ENCODE measurements around the gene ZBTB48.

ZBTB48 gene

GRCh38 chr1:6623269-6623965 lies 43.6 kb downstream of the ZBTB48 start:
- no peak overlapping the region for H3K4me3 ChIP-seq (ENCODE audit: low read depth, low read length)
- DNase-seq (ENCODE audit: low read depth), result no peak
- no peak for TF ChIP-seq CTCF (IDR thresholded peaks at IDR 0.05; ENCODE audit: insufficient read depth, low read depth, low read length, missing control alignments)

- TF ChIP-seq CTCF (IDR thresholded peaks at IDR 0.05; ENCODE audit: insufficient read depth, low read depth, low read length, missing control alignments), result peak; percentile 20
- H3K4me3 ChIP-seq (ENCODE audit: low read depth, low read length), result peak within 1 kb of the TSS; percentile 82
- DNase-seq (ENCODE audit: low read depth), result peak; percentile 92
Observed at GRCh38 chr1:6624710-6625583, 45.2 kb downstream of the ZBTB48 start, which contains the start of gene THAP3. Gene THAP3, plus strand, starts transcription at chr1:6624868. Its CDS starts 351 bp downstream, at chr1:6625219.

GRCh38 chr1:6625584-6626149 lies 45.9 kb downstream of the ZBTB48 start:
- peak; percentile 36 for DNase-seq (ENCODE audit: low read depth)
- no peak for TF ChIP-seq CTCF (IDR thresholded peaks at IDR 0.05; ENCODE audit: insufficient read depth, low read depth, low read length, missing control alignments)
- H3K4me3 ChIP-seq (ENCODE audit: low read depth, low read length), result peak overlapping the region; percentile 82

GRCh38 chr1:6627031-6627430 lies 47.2 kb downstream of the ZBTB48 start:
- DNase-seq (ENCODE audit: low read depth), result no peak
- no peak for TF ChIP-seq CTCF (IDR thresholded peaks at IDR 0.05; ENCODE audit: insufficient read depth, low read depth, low read length, missing control alignments)
- no peak overlapping the region for H3K4me3 ChIP-seq (ENCODE audit: low read depth, low read length)

GRCh38 chr1:6627841-6628545 lies 48.2 kb downstream of the ZBTB48 start:
- TF ChIP-seq CTCF (IDR thresholded peaks at IDR 0.05; ENCODE audit: insufficient read depth, low read depth, low read length, missing control alignments), result no peak
- DNase-seq (ENCODE audit: low read depth), result no peak
- H3K4me3 ChIP-seq (ENCODE audit: low read depth, low read length), result no peak overlapping the region

- no peak for DNase-seq (ENCODE audit: low read depth)
- H3K4me3 ChIP-seq (ENCODE audit: low read depth, low read length), result no peak overlapping the region
- no peak for TF ChIP-seq CTCF (IDR thresholded peaks at IDR 0.05; ENCODE audit: insufficient read depth, low read depth, low read length, missing control alignments)
Observed at GRCh38 chr1:6628971-6629479, 49.2 kb downstream of the ZBTB48 start.
